ENCODE measurements around the gene ARID3A.

The ARID3A gene

GRCh38 chr19:925087-925525 lies 729 bp upstream of the ARID3A start:
- Histone ChIP-seq H3K27ac (ENCODE audit: low read depth, low read length) (peak overlapping the region; percentile 25), H3K4me1 (ENCODE audit: control insufficient read depth in 1 of 2, insufficient read depth in 2 of 2, low read length in 2 of 2) (peaks cover 0 to 7% of the 10 kb centered on the region in 2 donors), H3K4me3 (ENCODE audit: low read depth in 1 of 2, low read length in 2 of 2) (peak overlapping the region; percentile 69 to 80), H3K9me3 (ENCODE audit: control insufficient read depth in 1 of 2, low read length in 2 of 2) (no peaks in the 10 kb centered on the region), H3K9ac (ENCODE audit: low read depth in 1 of 2, low read length in 2 of 2) (peak overlapping the region; percentile 49 to 54), H3K36me3 (ENCODE audit: control insufficient read depth in 1 of 2, insufficient read depth in 2 of 2, low read length in 2 of 2) (no peaks in the 10 kb centered on the region), H3K27me3 (ENCODE audit: control insufficient read depth in 1 of 2, insufficient read depth in 2 of 2, low read length in 2 of 2) (peaks cover 3 to 6% of the 10 kb centered on the region in 2 donors)

GRCh38 chr19:926323-926588 lies 421 bp downstream of the ARID3A start:
- H3K4me3 ChIP-seq (ENCODE audit: low read depth in 1 of 2, low read length in 2 of 2) = peak overlapping the region; percentile 69 to 80
- no peaks in the 10 kb centered on the region for H3K9me3 ChIP-seq (ENCODE audit: control insufficient read depth in 1 of 2, low read length in 2 of 2)
- H3K4me1 ChIP-seq (ENCODE audit: control insufficient read depth in 1 of 2, insufficient read depth in 2 of 2, low read length in 2 of 2) = peaks cover 0 to 6% of the 10 kb centered on the region in 2 donors
- H3K36me3 ChIP-seq (ENCODE audit: control insufficient read depth in 1 of 2, insufficient read depth in 2 of 2, low read length in 2 of 2) = no peaks in the 10 kb centered on the region
- peak overlapping the region; percentile 51 to 70 for H3K9ac ChIP-seq (ENCODE audit: low read depth in 1 of 2, low read length in 2 of 2)
- peaks cover 0 to 1% of the 10 kb centered on the region in 2 donors for H3K27me3 ChIP-seq (ENCODE audit: control insufficient read depth in 1 of 2, insufficient read depth in 2 of 2, low read length in 2 of 2)
- H3K27ac ChIP-seq (ENCODE audit: low read depth, low read length) = peak overlapping the region; percentile 32

DNA sequence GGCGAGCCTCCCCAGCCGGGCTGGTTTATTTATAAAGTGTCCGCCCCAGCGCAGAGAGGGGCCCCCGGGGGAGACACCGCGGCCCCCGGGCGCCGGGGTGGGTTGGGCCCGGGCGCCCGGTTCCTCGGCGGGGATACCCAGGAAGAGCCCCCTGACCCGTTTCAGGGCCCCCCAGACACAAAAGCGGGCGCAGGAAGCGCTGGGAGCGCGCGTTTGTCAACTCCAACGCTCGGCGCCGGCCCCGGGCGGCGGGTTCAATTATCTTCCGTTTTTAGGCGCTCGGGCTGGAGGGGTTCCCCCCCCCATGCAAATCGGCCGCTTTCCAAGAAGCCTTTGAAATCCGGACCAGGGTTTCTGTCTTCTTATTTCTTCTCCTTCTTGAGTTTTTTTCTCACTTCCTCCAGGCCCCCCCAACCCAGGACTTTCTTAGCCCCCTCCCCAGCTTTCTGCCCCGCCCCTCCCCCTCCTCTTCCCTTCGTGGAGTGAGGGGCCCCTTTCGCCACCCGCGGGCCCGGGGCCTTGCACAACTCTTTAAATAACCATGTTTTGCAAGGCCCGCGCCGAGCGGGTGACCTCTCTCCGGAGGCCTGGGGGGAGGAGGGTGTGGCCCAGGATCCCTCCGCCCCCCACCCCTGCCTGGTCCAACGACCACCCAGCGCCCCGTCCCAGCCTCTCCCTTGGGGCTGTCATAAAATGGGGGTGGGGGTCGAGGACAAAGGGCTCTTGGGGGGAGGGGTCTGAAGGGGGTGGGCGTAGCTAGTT lies 935 bp downstream of the ARID3A start:
- Histone ChIP-seq H3K9ac (ENCODE audit: low read depth in 1 of 2, low read length in 2 of 2) (peak overlapping the region in 1 of 2 donors; percentile 70), H3K27ac (ENCODE audit: low read depth, low read length) (peak overlapping the region; percentile 3), H3K4me1 (ENCODE audit: control insufficient read depth in 1 of 2, insufficient read depth in 2 of 2, low read length in 2 of 2) (peaks cover 0 to 6% of the 10 kb centered on the region in 2 donors)

GRCh38 chr19:927351-927779 lies 1.5 kb downstream of the ARID3A start:
- H3K4me3 ChIP-seq (ENCODE audit: low read depth in 1 of 2, low read length in 2 of 2) = peak overlapping the region in 1 of 2 donors; percentile 80
- no peaks in the 10 kb centered on the region for H3K27me3 ChIP-seq (ENCODE audit: control insufficient read depth in 1 of 2, insufficient read depth in 2 of 2, low read length in 2 of 2)
- H3K27ac ChIP-seq (ENCODE audit: low read depth, low read length) = peak overlapping the region; percentile 42
- H3K9ac ChIP-seq (ENCODE audit: low read depth in 1 of 2, low read length in 2 of 2) = peak overlapping the region in 1 of 2 donors; percentile 70
- peaks cover 0 to 7% of the 10 kb centered on the region in 2 donors for H3K4me1 ChIP-seq (ENCODE audit: control insufficient read depth in 1 of 2, insufficient read depth in 2 of 2, low read length in 2 of 2)
- H3K36me3 ChIP-seq (ENCODE audit: control insufficient read depth in 1 of 2, insufficient read depth in 2 of 2, low read length in 2 of 2) = no peaks in the 10 kb centered on the region
- no peaks in the 10 kb centered on the region for H3K9me3 ChIP-seq (ENCODE audit: control insufficient read depth in 1 of 2, low read length in 2 of 2)

More for the DNA sequence above, 935 bp downstream of the ARID3A start:
- Histone ChIP-seq H3K27me3 (ENCODE audit: control insufficient read depth in 1 of 2, insufficient read depth in 2 of 2, low read length in 2 of 2) (no peaks in the 10 kb centered on the region), H3K36me3 (ENCODE audit: control insufficient read depth in 1 of 2, insufficient read depth in 2 of 2, low read length in 2 of 2) (no peaks in the 10 kb centered on the region), H3K9me3 (ENCODE audit: control insufficient read depth in 1 of 2, low read length in 2 of 2) (no peaks in the 10 kb centered on the region), H3K4me3 (ENCODE audit: low read depth in 1 of 2, low read length in 2 of 2) (peak overlapping the region; percentile 69 to 80)

- Histone ChIP-seq H3K36me3 (ENCODE audit: control insufficient read depth in 1 of 2, insufficient read depth in 2 of 2, low read length in 2 of 2) (no peaks in the 10 kb centered on the region), H3K9me3 (ENCODE audit: control insufficient read depth in 1 of 2, low read length in 2 of 2) (no peaks in the 10 kb centered on the region), H3K4me3 (ENCODE audit: low read depth in 1 of 2, low read length in 2 of 2) (no peak overlapping the region), H3K4me1 (ENCODE audit: control insufficient read depth in 1 of 2, insufficient read depth in 2 of 2, low read length in 2 of 2) (peaks cover 0 to 12% of the 10 kb centered on the region in 2 donors), H3K27ac (ENCODE audit: low read depth, low read length) (no peak overlapping the region), H3K27me3 (ENCODE audit: control insufficient read depth in 1 of 2, insufficient read depth in 2 of 2, low read length in 2 of 2) (no peaks in the 10 kb centered on the region), H3K9ac (ENCODE audit: low read depth in 1 of 2, low read length in 2 of 2) (no peak overlapping the region)
Observed at GRCh38 chr19:927780-928401, 2.1 kb downstream of the ARID3A start.

- peaks cover 0 to 14% of the 10 kb centered on the region in 2 donors for H3K4me1 ChIP-seq (ENCODE audit: control insufficient read depth in 1 of 2, insufficient read depth in 2 of 2, low read length in 2 of 2)
- H3K4me3 ChIP-seq (ENCODE audit: low read depth in 1 of 2, low read length in 2 of 2) = no peak overlapping the region
Observed at GRCh38 chr19:928471-929202, 2.8 kb downstream of the ARID3A start.

GRCh38 chr19:929203-929890 lies 3.5 kb downstream of the ARID3A start:
- Histone ChIP-seq H3K4me1 (ENCODE audit: control insufficient read depth in 1 of 2, insufficient read depth in 2 of 2, low read length in 2 of 2) (peaks cover 5 to 19% of the 10 kb centered on the region in 2 donors), H3K4me3 (ENCODE audit: low read depth in 1 of 2, low read length in 2 of 2) (no peak overlapping the region), H3K9me3 (ENCODE audit: control insufficient read depth in 1 of 2, low read length in 2 of 2) (no peaks in the 10 kb centered on the region), H3K9ac (ENCODE audit: low read depth in 1 of 2, low read length in 2 of 2) (no peak overlapping the region), H3K36me3 (ENCODE audit: control insufficient read depth in 1 of 2, insufficient read depth in 2 of 2, low read length in 2 of 2) (no peaks in the 10 kb centered on the region), H3K27ac (ENCODE audit: low read depth, low read length) (no peak overlapping the region), H3K27me3 (ENCODE audit: control insufficient read depth in 1 of 2, insufficient read depth in 2 of 2, low read length in 2 of 2) (no peaks in the 10 kb centered on the region)

More at GRCh38 chr19:928471-929202, 2.8 kb downstream of the ARID3A start:
- Histone ChIP-seq H3K27me3 (ENCODE audit: control insufficient read depth in 1 of 2, insufficient read depth in 2 of 2, low read length in 2 of 2) (no peaks in the 10 kb centered on the region), H3K27ac (ENCODE audit: low read depth, low read length) (no peak overlapping the region), H3K9me3 (ENCODE audit: control insufficient read depth in 1 of 2, low read length in 2 of 2) (no peaks in the 10 kb centered on the region), H3K9ac (ENCODE audit: low read depth in 1 of 2, low read length in 2 of 2) (no peak overlapping the region), H3K36me3 (ENCODE audit: control insufficient read depth in 1 of 2, insufficient read depth in 2 of 2, low read length in 2 of 2) (no peaks in the 10 kb centered on the region)

- Histone ChIP-seq H3K36me3 (ENCODE audit: control insufficient read depth in 1 of 2, insufficient read depth in 2 of 2, low read length in 2 of 2) (no peaks in the 10 kb centered on the region), H3K27ac (ENCODE audit: low read depth, low read length) (no peak overlapping the region), H3K27me3 (ENCODE audit: control insufficient read depth in 1 of 2, insufficient read depth in 2 of 2, low read length in 2 of 2) (no peaks in the 10 kb centered on the region), H3K9me3 (ENCODE audit: control insufficient read depth in 1 of 2, low read length in 2 of 2) (no peaks in the 10 kb centered on the region), H3K9ac (ENCODE audit: low read depth in 1 of 2, low read length in 2 of 2) (no peak overlapping the region), H3K4me1 (ENCODE audit: control insufficient read depth in 1 of 2, insufficient read depth in 2 of 2, low read length in 2 of 2) (peaks cover 10 to 19% of the 10 kb centered on the region in 2 donors), H3K4me3 (ENCODE audit: low read depth in 1 of 2, low read length in 2 of 2) (no peak overlapping the region)
Observed at GRCh38 chr19:929891-930258, 4.0 kb downstream of the ARID3A start.

GRCh38 chr19:931860-932647 lies 6.2 kb downstream of the ARID3A start:
- Histone ChIP-seq H3K9ac (ENCODE audit: low read depth in 1 of 2, low read length in 2 of 2) (no peak overlapping the region), H3K9me3 (ENCODE audit: control insufficient read depth in 1 of 2, low read length in 2 of 2) (no peaks in the 10 kb centered on the region), H3K27ac (ENCODE audit: low read depth, low read length) (no peak overlapping the region), H3K36me3 (ENCODE audit: control insufficient read depth in 1 of 2, insufficient read depth in 2 of 2, low read length in 2 of 2) (no peaks in the 10 kb centered on the region), H3K4me1 (ENCODE audit: control insufficient read depth in 1 of 2, insufficient read depth in 2 of 2, low read length in 2 of 2) (peaks cover 15 to 24% of the 10 kb centered on the region in 2 donors), H3K27me3 (ENCODE audit: control insufficient read depth in 1 of 2, insufficient read depth in 2 of 2, low read length in 2 of 2) (no peaks in the 10 kb centered on the region), H3K4me3 (ENCODE audit: low read depth in 1 of 2, low read length in 2 of 2) (no peak overlapping the region)
